K562 (cell line): ENCODE data around the gene CDHR1.

Source experiments
- CBFA2T3 ChIP-seq: fragments of 450-650 bp; IDR thresholded peaks from 2 replicates; pipeline ENCODE4 v1.6.1; 2017
- EP300 ChIP-seq: IDR thresholded peaks from 2 replicates; pipeline ENCODE4 v1.6.1; 2012; ENCODE audit warnings: low read length, improper control_type of control experiment
- ERF ChIP-seq: fragments of 450-650 bp; formaldehyde crosslinking; IDR thresholded peaks from 2 replicates; pipeline ENCODE4 v1.4.0; 2020; ENCODE audit warnings: mild to moderate bottlenecking, mixed read lengths
- EZH2 ChIP-seq: IDR thresholded peaks from 2 replicates; pipeline ENCODE4 v1.6.1; 2012; ENCODE audit warnings: low read depth, mild to moderate bottlenecking, inconsistent platforms, low read length, borderline replicate concordance
- FOXK2 ChIP-seq, 2 experiments: fragments of 450-650 bp; IDR thresholded peaks in 1 of 2; conservative IDR thresholded peaks in 1 of 2; 2 replicates each; pipeline ENCODE4 v1.6.1; 2016; ENCODE audit warnings: low read depth in 2 of 2, mild to moderate bottlenecking in 1 of 2
- MLX ChIP-seq, 2 experiments: fragments of 450-650 bp in 1 of 2; sonication (generic) in 1 of 2; formaldehyde crosslinking; conservative IDR thresholded peaks; 2 replicates each; pipeline versions ENCODE4 v1.4.0 to v1.8.1; 2020 to 2022; ENCODE audit warnings: mild to moderate bottlenecking in 1 of 2, missing genetic modification reagents in 1 of 2
- MXI1 ChIP-seq: IDR thresholded peaks from 2 replicates; pipeline ENCODE4 v1.6.1; 2011; ENCODE audit warnings: low read depth, mild to moderate bottlenecking, improper control_type of control experiment, low read length
- NCOA2 ChIP-seq, 2 experiments: fragments of 450-650 bp; IDR thresholded peaks; 2 replicates each; pipeline ENCODE4 v1.6.1; 2018; ENCODE audit warnings: mild to moderate bottlenecking in 2 of 2, moderate library complexity in 1 of 2; ENCODE audit not compliant: partially characterized antibody in 2 of 2
- NCOA6 ChIP-seq: fragments of 450-650 bp; IDR thresholded peaks from 2 replicates; pipeline ENCODE4 v1.6.1; 2017; ENCODE audit warnings: mild to moderate bottlenecking
- POLR2A ChIP-seq: fragments of 450-650 bp; conservative IDR thresholded peaks from 2 replicates; pipeline ENCODE4 v1.6.1; 2016
- TBP ChIP-seq: optimal IDR thresholded peaks from 2 replicates; pipeline ENCODE3; 2011; ENCODE audit warnings: low read depth, low read length, improper control_type of control experiment

- TF ChIP-seq EP300, result no peak
- no peak for TF ChIP-seq POLR2A
- TF ChIP-seq CBFA2T3, result no peak
- TF ChIP-seq TBP, result no peak
- TF ChIP-seq NCOA6, result no peak
- TF ChIP-seq MXI1, result no peak
- no peak for TF ChIP-seq FOXK2 (conservative IDR thresholded peaks at IDR 0.05 in 1 of 2, IDR thresholded peaks at IDR 0.05 in 1 of 2; ENCODE audit: low read depth in 2 of 2)
- no peak for TF ChIP-seq EZH2
- TF ChIP-seq NCOA2 (IDR thresholded peaks at IDR 0.05; ENCODE audit: partially characterized antibody in 2 of 2), result no peak
- no peak for TF ChIP-seq MLX (CRISPR knock-in tag; conservative IDR thresholded peaks at IDR 0.05)
- no peak for TF ChIP-seq ERF (CRISPR knock-in tag)
Measured at GRCh38 chr10:84243759-84244158, 49.4 kb downstream of the CDHR1 start.
